SIG-M5 (cell line): ENCODE results near the gene WDFY1.

Source experiments
- DNase-seq: peaks from one replicate; lab custom pipeline; 2025; lab: John Stamatoyannopoulos, UW

Gene WDFY1

DNA sequence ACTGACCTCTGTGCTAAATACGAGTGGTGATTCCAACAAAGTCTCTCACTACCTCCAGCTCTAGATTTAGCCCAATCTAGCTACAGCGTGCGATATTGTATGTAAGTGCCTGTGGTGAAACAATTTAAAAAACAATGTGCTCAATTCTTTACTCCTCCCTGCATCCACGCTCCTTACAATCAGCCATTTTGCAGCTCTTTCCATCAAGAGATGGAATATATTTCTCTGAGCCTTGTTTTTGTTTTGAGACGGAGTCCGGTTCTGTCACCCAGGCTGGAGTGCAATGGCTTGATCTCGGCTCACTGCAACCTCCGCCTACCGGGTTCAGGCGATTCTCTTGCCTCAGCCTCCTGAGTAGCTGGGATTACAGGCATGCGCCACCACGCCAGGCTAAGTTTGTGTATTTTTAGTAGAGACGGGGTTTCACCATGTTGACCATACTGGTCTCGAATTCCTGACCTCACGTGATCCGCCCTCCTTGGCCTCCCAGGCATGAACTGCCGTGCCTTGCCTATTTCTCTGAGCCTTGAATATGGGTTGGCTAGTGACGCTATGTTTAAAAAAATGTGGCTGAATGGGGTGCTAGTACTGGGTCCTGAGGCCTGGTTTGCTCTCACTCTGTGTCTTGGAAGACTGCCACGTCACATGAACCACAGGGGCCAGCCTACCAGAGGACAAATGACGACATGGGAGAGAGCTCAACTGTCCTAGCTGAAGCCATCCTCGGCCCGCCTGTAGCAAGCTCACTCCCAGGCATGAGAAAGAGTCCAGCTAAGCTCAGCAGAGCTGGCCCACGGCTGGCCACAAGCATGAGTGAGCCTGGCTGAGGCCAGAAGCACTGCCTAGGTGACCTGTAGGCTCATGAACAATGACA is 14.8 kb downstream of the WDFY1 start:
- no peak for DNase-seq

DNA sequence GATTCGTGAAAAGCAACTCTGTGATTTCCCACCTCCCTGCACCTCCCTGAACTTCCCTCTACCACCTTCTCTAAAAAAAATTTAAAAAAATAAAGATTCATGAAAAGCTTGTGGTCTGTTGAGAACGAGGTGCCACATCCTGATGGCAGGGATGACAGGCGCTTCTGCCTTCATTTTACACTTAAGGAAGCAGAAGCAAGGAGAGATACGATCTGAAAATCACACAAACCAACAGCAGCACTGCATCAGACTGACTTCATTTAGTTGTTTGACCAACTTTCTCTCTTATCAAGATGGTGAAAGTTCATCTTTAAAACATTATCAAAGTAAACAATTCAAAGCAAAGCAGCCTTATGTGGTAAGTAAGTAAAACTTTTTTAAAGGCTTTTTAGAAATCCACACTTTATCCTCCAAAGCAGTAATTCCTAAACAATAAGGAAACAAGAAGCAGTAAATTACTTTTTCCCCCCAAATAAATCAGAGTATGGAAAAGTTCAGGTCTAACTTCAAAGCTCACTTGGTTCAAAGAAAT is 15.5 kb downstream of the WDFY1 start:
- no peak for DNase-seq

GRCh38 chr2:223928113-223929006 is 16.8 kb downstream of the WDFY1 start:
- no peak for DNase-seq

DNA sequence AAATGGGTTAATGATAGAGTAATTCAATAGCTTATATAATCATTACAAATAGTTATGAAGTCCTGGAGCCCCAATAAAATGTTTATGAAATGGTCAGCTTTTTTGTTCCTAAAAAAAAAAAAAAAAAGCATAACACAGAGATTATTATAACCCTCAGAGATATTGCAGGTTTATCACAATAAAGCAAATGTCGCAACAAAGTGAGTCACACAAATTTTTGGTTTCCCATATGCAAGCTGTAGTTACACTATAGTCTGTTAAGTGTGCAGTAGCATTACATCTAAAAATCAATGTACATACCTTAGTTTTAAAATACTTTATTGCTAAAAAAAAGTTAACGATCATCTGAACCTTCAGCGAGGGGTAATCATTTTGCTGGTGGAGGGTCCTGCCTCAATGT is 20.0 kb downstream of the WDFY1 start:
- DNase-seq = no peak

DNA sequence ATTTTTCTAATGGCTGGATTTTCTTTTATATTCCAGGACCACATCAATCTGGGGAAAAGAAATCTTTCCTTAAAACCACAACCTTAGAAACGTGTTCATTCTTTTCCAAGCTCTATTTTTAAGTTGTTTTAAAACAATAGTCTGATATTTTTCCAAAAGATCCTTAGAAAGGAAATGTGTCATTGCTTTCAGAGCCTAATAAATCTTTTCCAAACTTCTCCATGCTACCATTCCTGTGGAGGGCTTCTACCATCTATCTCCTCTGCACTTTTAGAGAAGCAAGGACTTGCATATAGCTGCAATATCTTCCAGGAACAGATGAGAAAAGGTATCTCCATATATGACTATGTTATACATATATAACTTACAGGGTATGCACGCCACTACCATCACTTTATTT is 21.2 kb downstream of the WDFY1 start:
- no peak for DNase-seq

DNA sequence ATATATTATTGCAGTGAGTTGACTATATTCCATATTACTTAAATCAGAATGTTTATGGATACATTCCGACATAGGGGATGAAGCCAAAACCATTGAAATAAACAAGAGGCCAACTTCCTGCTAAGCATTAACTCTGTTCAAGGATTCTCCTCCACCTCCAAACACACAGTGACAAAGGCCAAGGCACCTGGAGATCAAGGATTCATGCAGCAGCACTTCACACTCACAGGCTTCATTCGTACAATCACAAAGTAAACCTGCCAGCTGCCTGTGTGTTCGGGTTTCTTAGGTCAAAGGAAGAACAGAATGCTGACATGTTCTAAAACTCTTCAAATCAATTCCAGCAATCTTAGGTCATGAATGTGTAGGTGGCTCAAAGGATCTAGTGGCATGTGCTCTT is 22.8 kb downstream of the WDFY1 start:
- no peak for DNase-seq

GRCh38 chr2:223921204-223921603 is 23.9 kb downstream of the WDFY1 start:
- DNase-seq = no peak

DNA sequence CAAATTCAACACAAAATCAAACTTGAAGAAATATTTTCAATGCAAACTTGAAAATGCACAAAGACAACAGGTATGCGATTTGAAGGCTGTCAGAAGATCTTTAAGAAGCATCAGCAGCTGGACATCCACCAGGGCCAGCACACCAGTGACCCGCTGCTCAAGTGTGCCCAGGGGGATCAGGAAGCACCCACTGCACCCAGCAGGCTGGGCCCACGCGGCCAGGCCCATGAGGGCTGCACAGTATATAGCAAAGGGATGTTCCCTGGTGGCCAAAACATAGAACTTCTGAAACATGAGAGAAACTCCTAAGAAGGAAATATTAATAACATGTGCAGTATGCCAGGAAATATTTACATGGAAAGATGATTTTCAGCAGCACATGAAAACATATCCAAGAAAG is 25.0 kb downstream of the WDFY1 start:
- no peak for DNase-seq

DNA sequence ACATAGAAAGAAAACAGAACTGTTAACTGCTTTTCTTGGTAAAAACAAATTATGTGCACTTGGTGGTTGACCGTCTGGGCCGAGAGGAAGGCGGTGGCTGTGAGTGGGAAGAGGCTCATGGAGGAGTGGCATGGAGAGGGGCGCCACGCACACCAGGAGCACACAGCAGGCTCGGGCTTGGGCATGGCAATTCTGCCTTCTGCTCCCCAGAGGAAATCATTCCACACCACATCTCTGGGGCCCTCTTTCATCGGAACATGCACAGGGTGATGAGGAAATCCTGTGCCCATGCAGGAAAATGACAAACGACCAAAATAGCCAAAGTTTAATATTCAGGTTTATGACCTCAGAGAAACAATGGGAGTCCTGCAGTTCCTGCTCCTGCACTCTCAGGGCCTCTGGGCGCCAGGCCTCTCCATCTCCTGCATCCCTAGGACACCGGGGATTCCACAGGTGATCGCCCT is 26.4 kb downstream of the WDFY1 start:
- DNase-seq = no peak

GRCh38 chr2:223916181-223916920 is 28.8 kb downstream of the WDFY1 start:
- DNase-seq = no peak

DNA sequence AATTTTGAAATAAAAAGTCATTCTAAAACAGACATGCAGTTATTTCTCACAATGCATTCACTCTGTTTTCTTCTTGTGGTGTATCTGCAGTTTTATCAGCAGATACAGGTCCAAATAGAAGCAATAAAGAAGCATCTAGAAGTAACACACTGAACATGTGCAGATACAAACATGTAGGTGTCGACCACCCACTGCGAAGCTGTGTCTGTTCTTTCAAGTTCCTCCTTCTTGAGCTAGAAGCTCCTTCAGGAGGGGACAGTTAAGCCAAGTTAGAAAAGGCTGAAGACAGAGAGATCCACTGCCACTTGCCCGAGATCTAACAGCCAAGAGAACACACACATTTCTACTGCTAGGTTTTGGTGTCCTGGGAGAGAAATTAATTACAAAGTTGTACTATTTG is 30.1 kb downstream of the WDFY1 start:
- DNase-seq = no peak

- DNase-seq = no peak
Measured at GRCh38 chr2:223914324-223914723, 30.8 kb downstream of the WDFY1 start.

- DNase-seq = no peak
Measured at GRCh38 chr2:223909001-223909741, 36.0 kb downstream of the WDFY1 start.

DNA sequence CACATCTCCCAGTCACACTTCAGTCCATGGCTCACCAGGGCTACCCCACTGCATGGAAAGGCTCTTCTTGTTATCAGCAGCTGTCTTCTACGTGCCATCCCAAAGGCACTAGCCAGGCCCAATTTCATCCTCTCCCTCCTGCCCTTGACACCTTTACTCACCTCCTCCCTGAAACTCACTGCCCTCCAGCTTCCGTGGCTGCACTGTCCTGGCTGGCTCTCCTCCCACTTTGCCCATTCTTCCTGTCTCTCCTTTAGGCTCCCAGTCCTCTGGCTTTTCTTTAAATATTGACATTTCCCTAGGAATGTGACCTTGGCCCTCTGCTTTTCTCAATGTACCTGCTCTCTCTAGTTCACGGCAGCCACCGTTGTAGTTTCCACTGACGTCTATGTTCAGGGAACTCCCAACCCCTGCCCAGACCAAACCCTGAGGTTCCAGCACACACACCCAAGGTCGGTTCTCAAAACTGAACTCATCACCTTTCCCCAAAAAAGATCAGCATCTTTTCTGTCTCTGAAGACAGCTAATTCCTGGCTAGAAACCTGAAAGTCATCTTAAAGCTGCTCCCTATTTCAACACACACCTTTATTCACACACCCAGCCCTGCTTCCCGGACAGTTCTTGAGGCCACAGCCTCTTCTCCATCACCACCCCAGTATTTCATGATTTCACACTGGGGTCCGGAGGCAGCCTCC is 36.7 kb downstream of the WDFY1 start:
- no peak for DNase-seq

DNA sequence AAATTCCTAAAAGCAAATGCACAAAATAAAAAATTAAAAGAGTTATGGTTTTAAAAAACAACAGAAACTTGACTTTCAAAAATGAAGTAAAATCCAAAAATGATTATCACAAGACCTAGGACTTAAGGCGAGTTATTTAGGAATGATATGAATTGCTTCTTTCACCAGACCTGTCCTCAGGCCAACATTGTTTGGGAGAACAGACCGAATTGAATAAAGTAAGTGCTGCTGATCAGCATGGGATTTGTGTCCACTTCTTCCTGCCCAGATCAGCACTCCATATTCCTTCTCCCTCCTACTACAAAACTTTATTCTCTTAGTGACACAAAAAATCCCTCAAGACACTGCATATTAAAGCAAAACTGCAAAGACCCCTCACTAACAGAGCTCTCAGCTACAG is 39.1 kb downstream of the WDFY1 start:
- DNase-seq = no peak

DNA sequence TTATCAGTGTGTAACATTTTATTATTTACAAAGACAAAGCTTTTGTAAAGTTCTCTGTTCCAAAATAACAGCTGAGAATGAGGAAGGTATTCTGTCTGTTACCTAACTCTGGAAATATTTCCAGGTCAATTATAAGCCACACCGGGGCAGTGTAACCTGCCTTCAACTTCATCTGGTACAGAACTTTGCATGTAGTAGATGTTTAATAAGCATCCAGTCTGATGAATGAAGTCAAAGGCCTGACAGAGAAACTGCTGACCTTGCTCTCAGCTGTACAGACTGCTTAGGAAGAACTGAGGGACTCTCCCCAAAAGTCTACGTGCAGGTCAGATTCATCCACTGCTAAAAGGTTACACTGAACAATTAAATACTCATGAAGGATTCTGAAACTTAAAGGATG is 43.3 kb downstream of the WDFY1 start:
- no peak for DNase-seq

DNA sequence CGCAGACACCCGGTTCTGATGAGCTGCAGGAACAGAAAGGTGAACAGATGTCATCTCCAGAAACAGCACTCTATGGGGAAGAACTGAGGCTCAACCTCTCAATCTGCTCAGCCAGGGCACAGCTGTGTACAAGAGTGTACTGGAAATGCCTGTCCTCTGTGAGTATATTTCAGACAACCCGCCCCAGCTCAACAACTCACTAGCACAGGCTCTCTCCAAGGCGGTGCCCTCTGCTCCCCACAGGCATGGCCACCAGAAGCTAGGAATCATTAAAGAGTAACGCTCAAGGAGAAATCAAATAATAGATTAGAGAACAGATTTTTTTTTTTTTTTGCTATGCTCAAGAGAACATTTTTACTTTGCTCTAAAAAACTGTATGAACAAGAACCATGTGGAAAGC is 43.8 kb downstream of the WDFY1 start:
- no peak for DNase-seq

DNA sequence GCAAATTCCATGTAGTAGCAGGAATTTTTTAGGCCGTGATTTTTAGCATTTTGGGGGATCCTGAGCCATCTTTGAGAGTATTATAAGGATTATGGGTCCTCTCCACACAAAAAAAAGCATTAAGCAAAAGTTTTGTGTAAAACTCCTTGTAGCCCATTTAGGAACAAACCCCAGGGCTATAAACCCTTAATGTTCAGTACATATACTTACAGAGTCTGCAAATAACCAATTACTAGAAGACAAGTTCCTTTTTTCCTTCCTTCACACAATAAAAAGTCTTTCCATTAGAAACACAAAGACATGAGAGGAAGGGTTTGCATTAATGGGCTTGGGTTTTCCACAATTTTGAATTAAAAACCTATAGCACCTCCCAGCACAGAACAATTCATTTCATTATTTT is 44.6 kb downstream of the WDFY1 start:
- no peak for DNase-seq

DNA sequence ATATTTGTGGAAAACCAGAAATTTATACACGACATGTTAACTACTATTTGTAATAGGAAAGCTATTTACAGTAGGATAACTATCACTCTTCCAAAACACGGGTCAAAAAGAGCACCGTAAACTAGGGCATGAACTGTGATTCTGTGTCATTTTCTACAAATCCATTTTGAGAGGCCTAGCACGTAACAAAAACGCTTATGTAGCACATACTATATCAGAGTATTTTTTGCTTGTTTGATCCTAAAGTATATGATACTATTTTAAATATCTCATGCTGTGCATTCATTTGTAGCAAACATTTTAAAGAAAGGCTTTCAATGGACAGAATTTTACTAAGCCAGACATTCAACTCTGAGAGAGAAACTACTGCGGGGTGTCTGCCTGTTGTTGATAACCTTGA is 45.1 kb downstream of the WDFY1 start:
- no peak for DNase-seq

GRCh38 chr2:223897669-223898330 is 47.3 kb downstream of the WDFY1 start:
- no peak for DNase-seq
